ENCODE measurements around the gene IGSF3.
"Not testable (repeated sequence)": the region's sequence is repeated elsewhere in the genome, so short reads cannot be mapped to it uniquely, and the experiment has no call there.

The IGSF3 gene

DNA sequence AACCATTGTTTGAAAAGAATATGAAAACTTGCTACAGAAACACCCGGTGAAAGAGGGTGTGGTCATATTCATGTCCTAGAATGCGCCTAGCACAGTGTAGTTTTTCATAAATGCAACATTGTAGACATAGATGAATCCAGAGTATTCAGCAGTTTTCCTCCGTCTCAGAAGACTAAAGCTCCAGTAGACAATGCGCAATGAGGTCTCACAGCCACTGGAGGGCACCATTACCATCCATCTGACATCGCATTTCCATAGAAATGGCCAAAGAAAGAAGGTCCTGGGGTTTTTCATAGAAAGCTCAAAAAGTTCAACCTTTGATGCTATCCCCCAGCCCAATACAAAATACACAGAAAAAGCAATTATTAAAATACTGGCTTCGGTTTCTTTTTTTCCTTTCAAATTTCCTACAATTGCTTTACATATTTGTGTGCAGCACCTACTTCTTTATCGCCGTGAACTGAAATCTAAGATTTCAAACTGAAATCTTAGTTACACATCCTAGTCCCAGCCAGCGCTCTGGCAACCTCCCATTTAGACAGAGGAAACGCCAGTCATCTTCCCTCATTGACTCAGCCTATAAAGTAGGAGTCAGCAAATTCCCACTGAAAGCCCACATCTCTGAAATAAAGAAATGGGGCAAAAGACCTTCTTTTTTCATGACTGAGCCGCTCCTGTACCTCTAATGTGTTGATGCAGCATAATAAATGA is 92.8 kb downstream of the IGSF3 start:
- DNase-seq (ENCODE audit: low read depth), result peak; percentile 62

DNA sequence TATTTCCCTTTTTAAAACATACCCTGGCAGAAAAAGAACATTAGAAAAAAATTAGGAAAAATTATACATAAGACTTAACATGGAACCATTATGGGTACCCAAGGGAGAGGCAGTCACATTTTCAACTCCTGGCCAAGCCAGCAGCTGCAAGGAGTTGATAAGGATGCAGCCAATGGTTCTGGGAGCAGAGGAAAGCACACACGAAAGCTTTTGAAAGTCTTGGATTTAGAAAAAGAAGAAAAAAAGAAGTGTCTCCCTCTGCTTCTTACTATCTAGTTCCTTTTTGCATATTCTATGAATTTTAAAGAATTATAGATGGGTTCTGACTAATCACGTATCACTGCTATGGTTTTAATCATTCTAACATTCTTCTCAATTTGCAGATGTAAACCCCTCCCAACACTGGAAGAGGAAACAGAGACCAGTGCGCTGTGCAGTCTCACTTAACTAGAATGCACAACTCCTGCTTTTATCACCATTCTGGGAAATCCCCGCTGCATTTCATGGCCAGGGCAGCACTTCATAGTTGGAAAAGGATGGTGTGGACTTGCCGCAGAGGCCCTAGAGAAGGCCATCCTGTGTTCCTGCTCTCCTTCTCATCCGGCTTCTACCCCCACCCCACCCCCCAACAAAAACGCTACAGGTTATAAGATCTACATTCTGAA is 94.0 kb downstream of the IGSF3 start:
- DNase-seq (ENCODE audit: low read depth), result no peak

DNA sequence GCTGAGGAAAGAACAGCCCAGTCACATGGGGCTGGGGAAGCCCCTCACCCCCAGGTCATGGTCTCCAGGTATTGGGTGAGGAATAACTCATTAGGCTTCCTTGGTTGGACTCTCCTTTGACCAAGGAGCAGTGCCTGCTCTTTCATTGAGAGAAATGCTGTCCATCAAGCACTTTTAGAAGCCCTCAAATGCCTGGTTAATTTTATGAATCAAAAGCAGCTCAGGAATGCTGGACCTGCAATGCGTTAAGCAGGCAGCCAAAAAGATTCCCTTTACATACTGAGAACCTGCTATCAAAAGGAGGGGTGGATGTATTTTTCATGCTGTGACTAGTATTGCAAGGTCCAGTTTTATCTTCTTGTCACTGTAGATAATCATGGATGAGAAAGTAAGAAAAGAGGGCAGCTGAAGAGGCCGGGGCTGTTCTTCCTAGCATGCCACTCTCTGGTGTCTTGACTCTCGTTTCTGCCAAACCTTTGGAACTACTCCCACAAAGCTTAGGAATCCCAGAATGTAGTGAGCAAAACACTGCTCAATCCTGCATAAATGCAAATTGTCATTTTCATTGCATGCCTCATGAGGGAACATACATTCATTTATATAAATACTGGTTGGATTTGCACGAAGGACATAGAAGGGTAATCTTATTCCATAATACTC is 94.6 kb downstream of the IGSF3 start:
- no peak for DNase-seq (ENCODE audit: low read depth)

DNA sequence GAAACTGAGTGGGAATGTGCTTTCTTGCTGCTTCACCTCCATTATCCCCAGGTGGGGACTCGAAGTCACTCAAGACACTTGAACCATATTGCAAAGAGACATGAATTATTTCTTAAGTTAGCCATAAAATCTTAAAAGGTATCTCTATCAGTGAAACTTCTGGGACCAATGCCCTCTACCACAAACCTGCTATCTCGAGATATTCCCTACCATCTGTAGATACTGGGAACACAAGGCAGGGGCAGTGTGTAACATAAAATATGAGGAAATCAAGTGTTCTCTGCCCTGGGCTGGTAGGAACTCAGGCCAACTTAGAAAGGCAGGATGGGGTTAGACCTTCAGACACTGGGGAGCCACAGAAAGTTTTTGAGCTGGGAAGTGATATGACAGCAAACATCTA is 95.4 kb downstream of the IGSF3 start:
- DNase-seq (ENCODE audit: low read depth), result no peak

DNA sequence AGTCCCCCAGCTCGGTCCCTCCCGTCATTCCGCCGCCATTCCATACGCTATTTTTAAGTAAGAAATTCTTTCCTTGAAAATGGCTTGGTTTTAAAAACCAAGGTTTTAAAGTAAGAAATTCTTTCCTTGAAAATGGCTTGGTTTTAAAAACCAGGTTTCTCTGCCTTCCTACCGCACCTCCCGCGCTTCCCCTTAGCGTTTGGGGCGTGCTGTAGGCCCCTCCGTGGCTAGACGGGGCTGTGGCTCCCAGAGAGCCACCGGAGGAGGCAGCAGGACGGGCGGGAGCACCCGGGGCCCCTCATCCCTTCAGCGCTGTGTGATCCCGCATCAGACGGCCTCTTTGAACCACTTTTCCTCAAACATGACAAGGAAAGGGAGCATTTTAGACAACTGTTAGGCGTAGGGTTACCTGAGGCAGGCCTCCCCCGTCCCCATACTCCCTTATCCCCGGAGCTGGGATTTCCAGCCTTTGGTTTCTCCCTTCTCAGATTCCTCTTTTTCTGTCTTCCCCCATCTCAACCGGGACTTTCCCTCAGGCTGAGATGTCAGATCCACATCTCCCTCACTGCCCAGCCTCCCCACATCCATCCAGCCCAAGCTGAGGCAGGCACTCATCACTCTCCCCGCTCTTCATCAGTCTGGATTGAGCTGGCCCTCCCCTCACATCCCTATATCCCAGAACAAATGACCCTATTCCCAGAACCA is 96.2 kb downstream of the IGSF3 start:
- DNase-seq (ENCODE audit: low read depth), result no peak

DNA sequence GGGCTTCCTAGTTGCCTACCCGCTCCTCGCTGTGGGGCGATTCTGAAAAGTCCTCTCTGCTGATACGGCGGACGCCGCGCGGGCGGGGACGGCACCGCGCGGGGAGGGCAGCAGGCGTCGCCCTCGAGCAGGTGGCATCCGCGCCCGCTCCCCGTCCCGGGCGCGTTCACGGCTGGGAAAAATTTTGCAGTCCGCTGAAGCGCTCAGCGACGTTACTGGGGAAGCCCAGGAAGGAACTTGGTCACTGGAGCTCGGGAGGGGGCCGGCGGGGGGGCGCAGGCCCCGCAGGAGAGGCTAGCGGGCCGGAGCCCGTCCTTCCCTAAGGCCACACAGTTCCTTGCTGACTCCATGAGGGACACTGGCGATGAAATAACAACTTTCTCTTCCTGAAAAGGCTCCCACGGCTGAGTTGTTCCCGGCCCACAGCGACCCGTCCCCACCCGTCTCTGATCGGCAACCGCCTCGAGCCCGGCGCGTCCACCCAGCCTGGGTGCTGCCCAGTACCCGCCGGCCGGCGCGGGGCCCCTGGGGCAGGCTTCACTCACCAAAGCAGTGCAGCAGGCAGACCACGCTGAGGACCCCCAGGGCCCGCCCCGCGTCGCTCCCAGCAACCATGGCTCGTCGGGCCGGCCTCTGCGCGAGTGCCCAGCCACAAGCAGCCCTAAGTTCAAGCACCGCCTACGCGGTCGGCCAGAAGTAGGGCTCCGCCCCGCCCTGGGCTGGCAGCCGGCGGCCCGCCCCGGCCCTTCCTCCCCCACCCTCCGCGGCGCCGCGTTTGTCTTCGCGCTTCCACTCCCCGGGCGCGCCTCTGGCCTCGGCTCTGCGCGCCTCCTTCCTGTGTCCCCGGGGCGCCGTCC is 96.9 kb downstream of the IGSF3 start, which contains the start of gene CD58:
Gene CD58, minus strand, starts transcription at position 669 of the 857 bp plus-strand sequence. Its CDS starts 54 bp downstream, at position 615.
- DNase-seq (ENCODE audit: low read depth), result peak; percentile 77

DNA sequence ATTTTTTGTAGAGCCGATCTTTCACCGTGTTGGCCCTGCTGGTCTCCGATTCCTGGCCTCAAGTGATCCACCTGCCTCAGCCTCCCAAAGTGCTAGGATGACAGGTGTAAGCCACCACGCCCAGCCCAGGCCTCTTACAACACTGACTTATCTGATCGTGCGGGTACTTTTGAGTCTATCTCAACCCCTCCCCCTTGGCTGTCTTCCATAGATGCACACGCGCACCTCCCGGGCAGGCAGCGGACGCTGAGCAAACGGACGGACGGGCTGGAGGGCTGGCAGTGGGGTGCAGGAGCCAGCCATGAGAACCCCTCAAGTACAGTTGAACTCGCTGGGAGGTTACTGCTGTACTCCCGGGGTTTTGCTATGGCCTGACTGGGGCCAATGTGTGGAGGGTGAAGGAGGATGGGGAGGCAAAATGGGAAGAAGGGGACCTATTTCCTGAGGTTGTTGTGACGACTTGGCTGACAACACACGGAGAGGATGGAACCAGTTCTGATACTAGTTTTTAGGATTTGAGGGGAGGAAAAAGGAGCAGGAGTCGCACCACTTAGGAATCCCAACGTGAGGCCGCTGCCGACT is 97.7 kb downstream of the IGSF3 start:
- DNase-seq (ENCODE audit: low read depth), result no peak

DNA sequence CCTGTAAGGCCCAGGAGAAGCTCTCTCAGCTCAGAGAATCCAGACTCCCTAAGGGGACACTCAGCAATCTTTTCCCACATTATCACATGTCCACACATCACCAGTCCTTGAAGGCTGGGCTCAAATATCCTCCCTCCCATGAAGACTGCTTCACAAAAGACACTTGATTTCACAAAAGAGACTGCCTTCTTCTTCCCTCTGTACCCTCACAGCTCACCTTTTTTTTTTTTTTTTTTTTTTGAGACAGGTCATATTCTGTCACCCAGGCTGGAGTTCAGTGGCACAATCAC is 98.2 kb downstream of the IGSF3 start:
- no peak for DNase-seq (ENCODE audit: low read depth)

DNA sequence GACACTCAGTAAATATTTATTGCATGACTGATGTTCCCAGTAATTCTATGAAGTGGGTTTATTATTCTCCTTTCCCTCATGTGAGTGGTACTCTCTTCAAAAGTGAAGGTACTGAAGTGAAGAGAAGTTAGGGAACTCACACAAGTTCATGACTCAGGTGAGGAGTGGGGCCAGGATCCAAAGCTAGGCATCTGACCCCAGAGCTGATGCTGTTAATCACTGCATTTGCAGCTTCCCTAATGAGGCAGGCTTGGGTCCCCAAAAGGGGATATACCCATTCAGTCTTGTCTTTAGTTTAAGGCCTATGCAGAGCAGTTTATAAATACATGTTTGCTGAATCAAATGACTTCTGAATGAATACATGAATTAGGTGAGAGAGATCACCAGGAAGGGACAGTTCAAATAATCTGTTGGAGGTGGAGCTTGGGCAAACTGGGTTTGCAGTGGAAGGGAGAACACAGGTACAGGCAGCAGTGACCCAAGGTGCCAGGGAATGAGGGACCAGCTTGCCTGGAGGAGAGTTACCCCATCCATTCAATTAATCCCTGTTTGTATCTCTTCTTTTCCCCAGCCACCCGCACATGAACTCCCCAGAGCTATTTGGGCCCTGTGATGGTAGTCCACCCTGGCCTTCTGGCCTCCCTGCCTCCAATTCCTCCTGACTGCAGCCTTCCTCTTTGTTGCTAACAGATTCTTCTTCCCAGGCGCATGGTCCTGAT is 98.7 kb downstream of the IGSF3 start:
- no peak for DNase-seq (ENCODE audit: low read depth)

DNA sequence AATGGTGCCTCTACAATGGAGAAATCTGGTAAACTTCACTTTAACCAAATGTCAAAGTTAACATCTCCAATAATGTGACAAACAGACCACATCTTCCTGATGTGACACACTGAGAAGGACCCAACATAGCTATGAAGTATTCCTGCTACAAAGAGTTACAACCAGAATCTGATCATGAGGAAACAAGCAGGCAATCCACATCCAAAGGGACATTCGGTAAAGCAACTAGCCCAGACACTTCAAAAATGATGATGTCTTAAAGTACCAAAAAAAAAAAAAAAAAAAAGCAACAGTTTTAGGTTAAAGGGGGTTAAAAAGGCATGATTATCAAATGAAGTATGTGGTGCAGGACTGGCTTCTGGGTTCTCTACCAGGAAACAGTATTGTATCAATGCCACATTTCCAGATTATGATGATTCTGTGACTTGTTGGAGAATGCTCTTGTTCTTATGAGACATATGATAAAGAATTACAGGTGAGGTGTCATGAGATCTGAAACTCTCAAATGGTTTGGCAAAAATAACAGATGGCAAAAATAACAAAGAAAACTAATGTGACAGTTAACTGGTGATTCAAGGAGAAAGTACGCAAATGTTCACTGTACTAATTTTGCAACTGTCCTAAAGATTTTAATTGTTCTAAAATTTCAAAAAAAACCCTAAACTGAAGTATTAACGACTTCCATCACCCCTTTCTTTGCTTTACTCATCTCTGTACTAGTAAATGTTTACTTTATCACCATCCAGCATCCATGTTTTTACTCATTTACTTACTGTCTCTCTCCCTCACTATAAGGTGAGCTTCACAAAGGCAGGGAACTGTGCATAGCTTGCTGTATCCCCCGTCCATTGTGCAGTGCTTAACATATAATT is 99.5 kb downstream of the IGSF3 start:
- no peak for DNase-seq (ENCODE audit: low read depth)

DNA sequence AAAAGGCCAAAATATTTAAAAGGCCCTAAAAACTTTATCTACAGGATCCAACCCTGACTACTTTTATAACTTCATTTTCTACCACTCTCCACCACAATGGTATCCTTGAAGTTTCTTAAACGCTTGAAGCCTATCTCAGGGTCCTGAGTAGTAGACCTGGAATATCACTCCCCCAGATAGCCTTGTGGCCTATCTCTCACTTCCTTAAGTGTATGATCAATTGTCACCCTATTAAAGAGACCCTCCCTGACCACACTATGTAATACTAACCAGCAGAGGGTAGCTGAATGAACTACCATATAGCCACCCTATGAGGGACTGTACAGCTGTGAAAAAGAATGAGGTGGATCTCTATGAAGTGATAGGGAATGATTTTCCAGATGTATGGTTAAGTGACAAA is 102.3 kb downstream of the IGSF3 start:
- no peak for DNase-seq (ENCODE audit: low read depth)

DNA sequence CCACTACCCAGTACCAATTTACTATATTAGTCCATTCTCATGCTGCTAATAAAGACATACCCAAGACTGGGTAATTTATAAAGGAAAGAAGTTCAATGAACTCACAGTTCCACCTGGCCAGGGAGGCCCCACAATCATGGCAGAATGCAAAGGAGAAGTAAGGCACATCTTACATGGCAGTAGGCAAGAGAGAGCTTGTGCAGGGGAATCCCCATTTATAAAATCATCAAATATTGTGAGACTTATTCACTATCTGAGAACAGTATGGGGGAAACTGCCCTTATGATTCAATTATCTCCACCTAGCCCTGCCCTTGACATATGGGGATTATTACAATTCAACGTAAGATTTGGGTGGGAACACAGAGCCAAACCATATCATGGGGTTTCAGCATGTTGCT is 103.1 kb downstream of the IGSF3 start:
- no peak for DNase-seq (ENCODE audit: low read depth)

DNA sequence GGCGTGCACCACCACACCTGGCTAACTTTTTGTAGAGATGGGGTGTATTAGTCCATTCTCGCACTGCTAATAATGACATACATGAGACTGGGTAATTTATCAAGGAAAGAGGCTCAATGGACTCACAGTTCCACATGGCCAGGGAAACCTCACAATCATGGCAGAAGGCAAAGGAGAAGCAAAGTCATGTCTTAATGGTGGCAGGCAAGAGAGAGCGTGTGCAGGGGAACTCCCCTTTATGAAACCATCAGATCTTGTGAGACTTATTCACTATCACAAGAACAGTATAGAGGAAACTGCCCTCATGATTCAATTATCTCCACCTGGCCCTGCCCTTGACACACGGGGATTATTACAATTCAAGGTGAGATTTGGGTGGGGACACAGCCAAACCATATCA is 105.1 kb downstream of the IGSF3 start:
- DNase-seq (ENCODE audit: low read depth), result not testable (repeated sequence)

DNA sequence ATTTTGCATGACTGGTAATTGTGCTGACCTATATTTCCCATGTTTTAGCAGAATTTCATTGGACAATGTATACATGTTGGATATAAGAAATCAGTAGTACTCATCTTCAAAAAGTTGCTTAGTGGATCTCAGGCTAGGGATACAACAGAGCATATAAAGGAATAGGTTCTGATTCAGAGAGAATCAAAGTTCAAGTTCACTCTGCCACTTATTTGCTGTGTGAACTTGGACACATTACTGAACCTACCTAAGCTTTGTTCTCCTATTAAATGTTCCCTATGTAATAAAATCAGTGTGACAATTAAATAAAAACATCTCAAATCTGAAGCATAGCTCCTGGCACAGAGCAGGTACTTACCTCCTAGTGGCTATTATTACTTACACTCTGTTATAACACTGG is 106.0 kb downstream of the IGSF3 start:
- no peak for DNase-seq (ENCODE audit: low read depth)

DNA sequence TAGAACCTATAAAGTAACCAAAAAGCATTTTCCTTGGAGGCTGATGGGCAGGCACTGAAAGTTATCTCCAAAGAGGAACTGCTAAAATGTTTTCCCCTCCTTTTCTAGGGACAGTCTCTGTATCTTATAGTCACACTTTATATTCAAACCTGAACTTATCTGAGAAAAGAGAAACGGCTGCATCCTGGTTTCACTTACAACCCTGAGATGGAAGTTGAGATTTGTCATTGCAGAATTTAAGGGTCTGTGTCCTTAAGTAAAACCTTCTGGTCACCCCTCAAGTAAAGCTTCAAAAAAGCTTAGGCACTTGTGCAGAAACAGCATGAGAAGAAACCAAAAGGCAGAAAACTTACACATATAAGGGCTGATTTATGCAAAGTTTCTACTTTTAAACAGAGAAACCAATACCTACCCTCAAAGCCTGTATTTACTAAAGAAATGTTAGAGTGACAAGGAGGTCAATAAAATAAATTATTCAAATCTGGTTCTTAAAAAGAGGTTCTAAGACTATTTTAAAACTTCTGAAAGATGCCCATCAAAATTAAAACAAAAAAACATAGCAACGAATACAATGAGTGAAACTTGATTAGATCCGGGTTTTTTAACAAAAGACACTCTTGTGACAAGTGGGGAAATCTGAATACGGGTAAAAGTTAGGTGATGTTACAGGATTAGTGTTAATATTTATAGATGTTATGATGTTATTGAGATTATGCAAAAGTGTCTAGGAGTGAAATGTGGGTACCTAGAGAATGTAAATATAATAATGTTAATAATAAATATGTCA is 106.6 kb downstream of the IGSF3 start:
- DNase-seq (ENCODE audit: low read depth), result no peak

DNA sequence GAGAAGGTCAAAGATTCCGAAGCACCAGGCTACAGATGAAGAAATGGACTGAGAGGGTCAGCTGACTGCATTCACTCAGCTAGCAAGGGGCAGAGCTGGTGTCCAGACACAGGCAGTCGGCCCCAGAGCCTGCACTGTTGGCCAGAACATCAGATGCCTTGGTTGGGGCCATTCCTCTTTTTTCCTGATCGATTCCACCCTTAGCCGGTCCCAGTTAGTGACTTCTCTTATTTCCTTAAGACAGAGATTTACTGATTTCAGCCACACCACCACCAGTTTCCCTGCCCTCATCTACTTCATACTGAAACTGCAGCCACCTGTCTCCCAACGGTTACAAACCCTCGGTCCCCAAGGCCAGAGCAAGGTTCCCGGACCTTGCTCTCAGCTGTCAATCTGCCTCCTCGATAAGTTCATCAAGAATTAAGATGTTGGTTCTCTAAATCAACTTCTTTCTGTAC is 108.2 kb downstream of the IGSF3 start:
- DNase-seq (ENCODE audit: low read depth), result no peak

DNA sequence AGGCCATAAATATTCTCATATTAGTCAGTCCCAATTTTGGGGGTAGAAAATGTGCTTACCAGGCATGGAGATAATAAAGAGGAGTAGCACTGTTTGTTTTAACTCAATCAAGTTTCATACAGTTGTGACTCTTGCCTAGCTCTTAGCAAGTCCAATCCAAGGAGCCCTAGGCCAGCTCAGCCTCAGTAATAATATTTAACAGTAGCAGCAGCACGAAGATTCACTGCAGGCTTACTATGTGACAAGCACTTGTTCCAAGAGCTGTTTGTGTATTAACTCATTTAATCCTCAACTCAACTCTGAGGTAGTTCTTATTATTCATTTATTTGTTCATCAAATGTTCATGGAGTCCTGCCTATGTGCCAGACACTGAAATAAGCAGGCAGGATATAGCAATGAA is 109.0 kb downstream of the IGSF3 start:
- DNase-seq (ENCODE audit: low read depth), result no peak

DNA sequence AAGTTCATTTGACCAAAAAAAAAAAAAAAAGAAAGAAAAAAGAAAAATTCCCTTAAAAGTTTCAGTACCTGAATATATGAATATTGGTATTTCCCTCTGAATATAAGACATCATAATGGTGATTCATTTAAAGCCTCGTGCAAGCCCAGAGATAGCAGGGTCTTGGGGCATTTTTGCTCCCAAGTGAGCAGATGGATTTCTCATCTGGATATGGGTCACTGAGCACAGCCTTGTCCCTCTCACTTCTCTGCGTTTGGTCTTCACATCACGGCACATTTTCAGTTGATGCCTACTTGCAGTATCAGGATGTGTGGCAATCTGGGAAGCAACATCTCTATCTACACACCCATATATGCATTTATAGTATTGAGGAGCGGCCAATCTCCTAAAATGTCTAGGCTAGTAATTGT is 109.4 kb downstream of the IGSF3 start:
- no peak for DNase-seq (ENCODE audit: low read depth)

DNA sequence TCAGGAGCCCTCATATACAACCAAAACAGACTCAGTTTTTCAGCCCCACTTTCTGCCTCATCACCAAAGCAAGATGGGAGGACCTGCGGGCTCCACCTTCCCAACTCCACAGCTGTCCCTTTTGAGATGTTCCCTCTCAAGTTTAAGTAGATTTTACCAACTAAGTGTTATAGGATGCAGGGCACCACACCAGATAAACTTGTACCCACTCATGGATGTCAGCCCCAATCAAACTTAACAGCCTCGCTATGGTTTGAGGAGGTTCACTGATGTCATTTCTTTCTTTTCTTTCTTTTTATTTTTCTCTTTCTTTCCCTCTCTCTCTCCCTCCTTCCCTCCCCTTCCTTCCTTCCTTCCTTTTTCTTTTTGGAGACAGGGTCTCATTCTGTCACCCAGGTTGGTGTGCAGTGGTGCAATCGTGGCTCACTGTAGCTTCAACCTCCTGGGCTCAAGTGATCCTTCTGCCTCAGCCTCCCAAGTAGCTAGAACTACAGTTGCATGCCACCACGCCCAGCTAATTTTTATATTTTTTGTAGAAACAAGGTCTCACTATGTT is 110.1 kb downstream of the IGSF3 start:
- DNase-seq (ENCODE audit: low read depth), result no peak

All from iris pigment epithelial cell (primary cell).